Activated CD8-positive, alpha-beta memory T cell treated with anti-CD3 and anti-CD28 coated beads, Interleukin-2, amount 50 U/mL, for 1 hour (primary cell): Measurements from ENCODE around the gene ICAM4.
"Not testable (repeated sequence)": the region's sequence is repeated elsewhere in the genome, so short reads cannot be mapped to it uniquely, and the experiment has no call there.

Experiments used
- DNase-seq: peaks from one replicate; pipeline ENCODE4 v3.0.0-alpha.2; 2020; ENCODE audit errors: extremely low read depth

The ICAM4 gene

GRCh38 chr19:10269333-10270179 lies 17.2 kb upstream of the ICAM4 start:
- peak; percentile 39 for DNase-seq

DNA sequence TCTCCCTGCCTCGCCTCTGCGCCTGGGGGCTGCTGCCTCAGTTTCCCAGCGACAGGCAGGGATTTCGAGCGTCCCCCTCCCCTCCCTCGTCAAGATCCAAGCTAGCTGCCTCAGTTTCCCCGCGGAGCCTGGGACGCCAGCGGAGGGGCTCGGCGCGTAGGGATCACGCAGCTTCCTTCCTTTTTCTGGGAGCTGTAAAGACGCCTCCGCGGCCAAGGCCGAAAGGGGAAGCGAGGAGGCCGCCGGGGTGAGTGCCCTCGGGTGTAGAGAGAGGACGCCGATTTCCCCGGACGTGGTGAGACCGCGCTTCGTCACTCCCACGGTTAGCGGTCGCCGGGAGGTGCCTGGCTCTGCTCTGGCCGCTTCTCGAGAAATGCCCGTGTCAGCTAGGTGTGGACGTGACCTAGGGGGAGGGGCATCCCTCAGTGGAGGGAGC lies 16.6 kb upstream of the ICAM4 start:
- DNase-seq = no peak

DNA sequence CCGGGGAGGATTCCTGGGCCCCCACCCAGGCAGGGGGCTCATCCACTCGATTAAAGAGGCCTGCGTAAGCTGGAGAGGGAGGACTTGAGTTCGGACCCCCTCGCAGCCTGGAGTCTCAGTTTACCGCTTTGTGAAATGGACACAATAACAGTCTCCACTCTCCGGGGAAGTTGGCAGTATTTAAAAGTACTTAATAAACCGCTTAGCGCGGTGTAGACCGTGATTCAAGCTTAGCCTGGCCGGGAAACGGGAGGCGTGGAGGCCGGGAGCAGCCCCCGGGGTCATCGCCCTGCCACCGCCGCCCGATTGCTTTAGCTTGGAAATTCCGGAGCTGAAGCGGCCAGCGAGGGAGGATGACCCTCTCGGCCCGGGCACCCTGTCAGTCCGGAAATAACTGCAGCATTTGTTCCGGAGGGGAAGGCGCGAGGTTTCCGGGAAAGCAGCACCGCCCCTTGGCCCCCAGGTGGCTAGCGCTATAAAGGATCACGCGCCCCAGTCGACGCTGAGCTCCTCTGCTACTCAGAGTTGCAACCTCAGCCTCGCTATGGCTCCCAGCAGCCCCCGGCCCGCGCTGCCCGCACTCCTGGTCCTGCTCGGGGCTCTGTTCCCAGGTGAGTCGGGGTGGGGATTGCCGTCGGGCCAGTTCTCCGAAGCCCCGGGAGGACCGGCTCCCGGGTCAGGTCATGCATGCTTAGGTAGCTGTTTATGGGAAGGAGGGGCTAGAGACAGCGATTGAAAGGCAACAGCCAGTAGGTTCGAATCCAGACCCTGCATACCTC lies 15.9 kb upstream of the ICAM4 start, which contains the start of gene ICAM1:
Gene ICAM1 (plus strand): TSS at position 505 of the 779 bp plus-strand sequence. CDS start 40 bp downstream, at position 545.
- peak; percentile 43 for DNase-seq

DNA sequence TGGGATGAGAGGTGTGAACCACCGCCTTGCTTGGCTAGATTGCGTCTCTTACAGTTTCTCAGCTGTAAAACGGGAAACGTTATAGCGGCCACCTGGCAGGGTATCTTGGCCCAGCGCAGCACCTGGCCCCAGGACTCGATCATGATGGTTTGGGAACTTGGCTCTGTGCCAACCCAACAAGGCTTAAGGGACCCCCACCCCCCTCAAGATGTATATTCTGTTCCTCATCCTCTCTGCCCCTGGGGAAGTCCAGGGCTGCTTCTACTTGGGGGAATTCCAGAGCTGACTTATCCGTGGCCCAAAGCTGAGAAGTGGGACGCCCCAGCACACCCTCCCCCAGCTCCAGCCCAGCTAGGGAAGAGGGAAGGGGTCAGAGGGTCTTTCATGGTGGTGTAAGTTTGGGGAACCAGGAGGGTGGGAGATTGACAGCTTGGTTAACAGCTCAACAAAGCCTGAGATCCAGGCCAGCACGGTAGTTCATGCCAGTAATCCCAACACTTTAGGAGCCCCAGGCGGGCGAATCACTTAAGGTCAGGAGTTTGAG lies 15.1 kb upstream of the ICAM4 start:
- DNase-seq = no peak

- DNase-seq = no peak
Measured at GRCh38 chr19:10274589-10274988, 12.2 kb upstream of the ICAM4 start.

GRCh38 chr19:10277795-10278589 lies 8.8 kb upstream of the ICAM4 start:
- DNase-seq = no peak

GRCh38 chr19:10278935-10279334 lies 7.8 kb upstream of the ICAM4 start:
- DNase-seq = no peak

DNA sequence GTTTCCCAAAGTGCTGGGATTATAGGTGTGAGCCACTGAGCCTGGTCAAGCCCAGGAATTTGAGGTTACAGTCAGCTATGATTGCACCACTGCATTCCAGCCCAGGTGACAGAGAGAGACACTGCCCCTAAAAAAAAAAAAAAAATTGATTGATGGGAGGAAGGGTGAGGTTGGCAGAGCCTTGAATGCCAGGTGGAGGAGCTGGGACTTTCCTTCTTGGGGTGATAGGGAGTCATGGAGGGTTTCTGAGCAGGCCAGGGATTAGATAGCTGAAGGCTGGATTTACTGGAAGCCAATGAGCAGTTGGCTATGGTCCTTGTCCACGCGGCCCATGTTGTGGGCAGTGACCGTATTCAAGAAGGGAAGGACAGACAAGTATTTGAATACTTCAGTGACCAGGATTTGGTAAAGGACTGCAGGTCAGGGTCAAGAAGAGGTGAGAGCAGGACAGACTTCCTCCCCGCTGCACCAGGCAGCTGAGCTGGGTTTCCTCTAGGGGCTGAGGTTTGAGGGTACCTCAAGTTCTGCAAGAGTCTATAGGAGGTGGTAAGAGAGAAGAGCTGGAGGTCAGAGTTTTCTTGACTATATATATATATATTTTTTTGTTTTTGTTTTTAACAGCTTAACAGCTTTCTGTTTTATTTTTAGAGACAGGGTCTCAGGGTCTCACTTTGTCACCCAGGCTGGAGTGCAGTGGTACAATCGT lies 6.9 kb upstream of the ICAM4 start:
- DNase-seq = no peak

GRCh38 chr19:10282043-10282442 lies 4.7 kb upstream of the ICAM4 start:
- not testable (repeated sequence) for DNase-seq

DNA sequence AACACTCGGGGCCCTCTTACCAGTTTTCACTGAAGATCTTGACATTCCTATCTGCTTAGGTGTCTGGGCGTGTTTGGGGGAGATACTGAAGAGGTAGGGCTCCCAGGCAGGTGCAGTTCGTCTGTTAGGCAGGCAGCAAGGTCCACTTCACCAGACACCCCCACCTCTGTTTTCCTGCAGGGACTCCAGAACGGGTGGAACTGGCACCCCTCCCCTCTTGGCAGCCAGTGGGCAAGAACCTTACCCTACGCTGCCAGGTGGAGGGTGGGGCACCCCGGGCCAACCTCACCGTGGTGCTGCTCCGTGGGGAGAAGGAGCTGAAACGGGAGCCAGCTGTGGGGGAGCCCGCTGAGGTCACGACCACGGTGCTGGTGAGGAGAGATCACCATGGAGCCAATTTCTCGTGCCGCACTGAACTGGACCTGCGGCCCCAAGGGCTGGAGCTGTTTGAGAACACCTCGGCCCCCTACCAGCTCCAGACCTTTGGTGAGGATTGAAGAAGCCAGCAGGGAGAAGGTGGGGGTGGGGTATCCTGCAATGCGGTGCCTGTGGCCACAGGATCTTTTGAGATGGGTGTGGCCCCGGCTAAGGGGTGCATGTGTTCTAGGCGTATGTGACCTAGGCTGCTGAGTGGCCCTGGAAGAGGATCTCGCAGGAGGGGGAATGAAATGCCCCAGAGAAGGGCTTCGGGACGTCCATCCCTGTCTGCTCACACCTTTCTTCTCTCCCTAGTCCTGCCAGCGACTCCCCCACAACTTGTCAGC lies 3.3 kb upstream of the ICAM4 start:
- DNase-seq = no peak

GRCh38 chr19:10284065-10284959 lies 2.4 kb upstream of the ICAM4 start:
- no peak for DNase-seq

- no peak for DNase-seq
Measured at GRCh38 chr19:10284960-10285278, 1.8 kb upstream of the ICAM4 start.

- DNase-seq = no peak
Measured at GRCh38 chr19:10285393-10285792, 1.4 kb upstream of the ICAM4 start.

DNA sequence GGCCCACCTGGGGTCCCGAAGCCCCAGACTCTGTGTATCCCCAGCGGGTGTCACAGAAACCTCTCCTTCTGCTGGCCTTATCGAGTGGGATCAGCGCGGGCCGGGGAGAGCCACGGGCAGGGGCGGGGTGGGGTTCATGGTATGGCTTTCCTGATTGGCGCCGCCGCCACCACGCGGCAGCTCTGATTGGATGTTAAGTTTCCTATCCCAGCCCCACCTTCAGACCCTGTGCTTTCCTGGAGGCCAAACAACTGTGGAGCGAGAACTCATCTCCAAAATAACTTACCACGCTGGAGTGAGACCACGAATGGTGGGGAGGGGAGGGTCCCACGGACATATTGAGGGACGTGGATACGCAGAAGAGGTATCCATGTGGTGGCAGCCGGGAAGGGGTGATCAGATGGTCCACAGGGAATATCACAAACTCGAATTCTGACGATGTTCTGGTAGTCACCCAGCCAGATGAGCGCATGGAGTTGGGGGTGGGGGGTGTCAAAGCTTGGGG lies 2.0 kb downstream of the ICAM4 start:
- DNase-seq = no peak

- DNase-seq = no peak
Measured at GRCh38 chr19:10289167-10289835, 2.5 kb downstream of the ICAM4 start.

GRCh38 chr19:10289836-10290356 lies 3.1 kb downstream of the ICAM4 start, which contains the start of gene ICAM5:
ICAM5 (plus strand) TSS chr19:10289952; CDS start chr19:10290044, 92 bp downstream.
- DNase-seq = no peak

DNA sequence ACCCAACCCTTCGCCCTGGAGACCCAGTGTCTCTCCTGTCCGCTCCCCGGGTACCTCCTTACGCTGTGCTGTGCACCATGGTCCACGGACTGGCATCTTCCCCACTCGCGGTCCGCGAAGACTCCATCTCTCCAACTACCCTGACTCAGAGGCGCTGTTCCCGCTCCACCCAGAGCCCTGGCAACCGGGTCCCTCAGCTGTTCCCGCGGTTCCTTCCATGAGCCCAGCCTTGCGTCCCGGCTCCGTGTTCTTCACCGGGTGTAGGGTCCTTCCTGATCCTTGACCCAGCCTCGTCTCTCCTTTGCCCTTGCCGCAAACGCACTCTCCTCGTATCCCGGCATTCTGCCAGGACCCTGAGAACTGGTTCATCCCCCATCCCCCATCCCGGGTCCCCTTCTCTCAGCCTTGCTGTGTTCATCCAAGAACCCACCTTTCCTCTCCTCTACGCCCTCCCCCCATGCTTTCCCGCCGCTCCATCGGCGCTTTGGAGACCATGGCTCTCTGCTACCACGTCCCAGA lies 3.7 kb downstream of the ICAM4 start:
- no peak for DNase-seq
